ENCODE measurements around the gene OAT. TPM values are rescaled to one million over a fixed set of nuclear protein-coding genes. Genes with fewer than 3 reads are reported as not detected.

Gene OAT
- total and polyA plus RNA-seq, 10 of the 15 experiments (the other 5 are each of a cell fraction or from before 2014, with no cell fraction given): 1.2 to 9.8 (median 1.6) TPM

- no peak overlapping the region for H3K4me3 ChIP-seq
- ATAC-seq (no peak), DNase-seq (ENCODE audit: low read depth, low spot score) (no peak), FAIRE-seq (no peak)
- no peak overlapping the region for H3K9ac ChIP-seq (ENCODE audit: control insufficient read depth, insufficient read depth, low read length)
- H3K4me2 ChIP-seq (ENCODE audit: control insufficient read depth, insufficient read depth): no peak overlapping the region
- POLR2A ChIA-PET: no interaction called here
- no peaks in the 10 kb centered on the region for H3K36me3 ChIP-seq (ENCODE audit: control insufficient read depth in 2 of 2, insufficient read depth in 2 of 2, low read length in 1 of 2)
- no peaks in the 10 kb centered on the region; the same call in 1 of the 2 replicates for H3K4me1 ChIP-seq (ENCODE audit: control insufficient read depth, insufficient read depth, low read length)
- no peaks in the 10 kb centered on the region for H3K9me3 ChIP-seq (replicated peaks; ENCODE audit: control insufficient read depth, insufficient read depth, low read length)
- TF ChIP-seq LARP7 (IDR thresholded peaks at IDR 0.05): no peak
- TF ChIP-seq HSF1 (IDR thresholded peaks at IDR 0.05; ENCODE audit: low read depth, low read length): no peak
- no peak for TF ChIP-seq BCL3 (IDR thresholded peaks at IDR 0.05; ENCODE audit: borderline replicate concordance, insufficient read depth, low read depth, low read length, poor library complexity, severe bottlenecking)
- TF ChIP-seq MXI1 (IDR thresholded peaks at IDR 0.05; ENCODE audit: low read depth, low read length): no peak
- no peak for TF ChIP-seq KDM1A (IDR thresholded peaks at IDR 0.05; ENCODE audit: borderline replicate concordance)
- no peak for TF ChIP-seq ATF7 (IDR thresholded peaks at IDR 0.05; ENCODE audit: low read depth)
- TF ChIP-seq CBFB (IDR thresholded peaks at IDR 0.05; ENCODE audit: low read depth): no peak
- no peak for TF ChIP-seq NR2F1 (conservative IDR thresholded peaks at IDR 0.05)
- no peak for TF ChIP-seq KLF5 (IDR thresholded peaks at IDR 0.05; ENCODE audit: partially characterized antibody)
- no peak for TF ChIP-seq SRF (IDR thresholded peaks at IDR 0.05; ENCODE audit: low read depth in 2 of 2, low read length in 2 of 2)
- TF ChIP-seq PKNOX1 (IDR thresholded peaks at IDR 0.05): no peak
- TF ChIP-seq NFYA (IDR thresholded peaks at IDR 0.05; ENCODE audit: borderline replicate concordance, low read depth, low read length): no peak
- TF ChIP-seq ATF2 (IDR thresholded peaks at IDR 0.05; ENCODE audit: low read length): no peak
- TF ChIP-seq SUPT20H (IDR thresholded peaks at IDR 0.05; ENCODE audit: borderline replicate concordance, control insufficient read depth, low read depth, low read length): no peak
- TF ChIP-seq CHD4 (IDR thresholded peaks at IDR 0.05): no peak
- no TSS peak for BruUV-seq (replicated peaks)
- no peak overlapping the region for H2AFZ ChIP-seq (ENCODE audit: control insufficient read depth, low read depth, low read length)
- WGBS (ENCODE audit: insufficient coverage, insufficient replicate concordance, low lambda C conversion rate, missing lambda C conversion rate): 66% methylated on average over 2 of the region's 2 CpGs
- RAD21 ChIA-PET (ENCODE audit: unreplicated experiment): no interaction called here
- intact Hi-C loops (cut with micrococcal nuclease; ENCODE audit: unreplicated experiment): no loop called here
- H4K20me1 ChIP-seq (ENCODE audit: control insufficient read depth, insufficient read depth): no peaks in the 10 kb centered on the region
- in situ Hi-C loops (cut with MboI): no loop called here
- CTCF ChIA-PET: no interaction called here
- H3K79me2 ChIP-seq (ENCODE audit: control insufficient read depth, insufficient read depth, low read length): no peaks in the 10 kb centered on the region
- no peaks in the 10 kb centered on the region; a peak in 2 of 4 replicates for H3K27me3 ChIP-seq (replicated peaks in 1 of 2; ENCODE audit: control insufficient read depth in 2 of 2, insufficient read depth in 2 of 2, low read length in 1 of 2)
- SMC1A ChIA-PET (ENCODE audit: uncharacterized antibody, unreplicated experiment): no interaction called here
- no peak overlapping the region for H3K27ac ChIP-seq (ENCODE audit: control insufficient read depth, insufficient read depth)
Measured at GRCh38 chr10:124458889-124459288, 40.2 kb upstream of the OAT start.

All from GM12878 (cell line).